GM18868 (cell line): ENCODE measurements around the gene SRSF4.
"Not testable (repeated sequence)": the region's sequence is repeated elsewhere in the genome, so short reads cannot be mapped to it uniquely, and the experiment has no call there.

ENCODE experiments used
- ATAC-seq: cut with Tn5 transposase; IDR thresholded peaks from one replicate; pipeline ENCODE4 v1.9.1; 2021; ENCODE audit warnings: mild to moderate bottlenecking, moderate library complexity; ENCODE audit not compliant: unreplicated experiment

Gene SRSF4

DNA sequence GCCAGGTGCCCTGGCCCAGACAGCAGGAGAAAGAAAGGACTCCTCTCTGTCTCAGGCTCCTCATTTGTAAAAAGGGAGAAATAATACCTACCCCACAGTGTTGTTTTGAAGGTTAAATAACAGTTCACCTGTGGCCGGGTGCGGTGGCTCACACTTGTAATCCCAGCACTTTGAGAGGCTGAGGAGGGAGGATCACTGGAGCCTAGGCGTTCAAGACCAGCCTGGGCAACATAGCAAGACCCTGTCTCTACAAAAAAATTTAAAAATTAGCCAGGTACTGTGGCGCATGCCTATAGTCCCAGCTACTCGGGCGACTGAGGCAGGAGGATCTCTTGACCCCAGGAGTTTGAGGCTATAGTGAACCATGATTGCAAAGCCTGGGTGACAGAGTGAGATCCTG is 55.5 kb downstream of the SRSF4 start:
- no peak for ATAC-seq

GRCh38 chr1:29125788-29126187 is 55.9 kb downstream of the SRSF4 start:
- no peak for ATAC-seq

DNA sequence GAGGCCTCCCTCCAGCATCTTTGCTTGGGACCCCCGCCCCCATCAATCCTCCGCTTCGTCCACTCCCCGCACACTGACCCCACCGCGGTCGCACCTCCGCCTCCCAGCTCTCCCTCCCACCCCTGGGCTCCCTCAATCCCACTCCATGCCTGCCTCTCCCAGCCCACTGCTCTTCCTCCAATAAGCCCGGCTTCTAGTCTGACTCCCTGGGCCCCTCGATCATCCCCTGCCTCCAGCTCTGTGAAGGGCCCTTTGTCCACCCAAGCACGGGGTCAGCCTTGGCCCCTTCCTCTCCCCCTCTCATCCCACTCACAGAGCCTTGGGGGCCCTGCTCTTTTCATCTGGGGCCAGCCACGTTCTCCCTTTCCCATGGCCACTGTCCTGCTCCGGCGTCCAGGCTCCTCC is 56.5 kb downstream of the SRSF4 start:
- ATAC-seq: no peak

DNA sequence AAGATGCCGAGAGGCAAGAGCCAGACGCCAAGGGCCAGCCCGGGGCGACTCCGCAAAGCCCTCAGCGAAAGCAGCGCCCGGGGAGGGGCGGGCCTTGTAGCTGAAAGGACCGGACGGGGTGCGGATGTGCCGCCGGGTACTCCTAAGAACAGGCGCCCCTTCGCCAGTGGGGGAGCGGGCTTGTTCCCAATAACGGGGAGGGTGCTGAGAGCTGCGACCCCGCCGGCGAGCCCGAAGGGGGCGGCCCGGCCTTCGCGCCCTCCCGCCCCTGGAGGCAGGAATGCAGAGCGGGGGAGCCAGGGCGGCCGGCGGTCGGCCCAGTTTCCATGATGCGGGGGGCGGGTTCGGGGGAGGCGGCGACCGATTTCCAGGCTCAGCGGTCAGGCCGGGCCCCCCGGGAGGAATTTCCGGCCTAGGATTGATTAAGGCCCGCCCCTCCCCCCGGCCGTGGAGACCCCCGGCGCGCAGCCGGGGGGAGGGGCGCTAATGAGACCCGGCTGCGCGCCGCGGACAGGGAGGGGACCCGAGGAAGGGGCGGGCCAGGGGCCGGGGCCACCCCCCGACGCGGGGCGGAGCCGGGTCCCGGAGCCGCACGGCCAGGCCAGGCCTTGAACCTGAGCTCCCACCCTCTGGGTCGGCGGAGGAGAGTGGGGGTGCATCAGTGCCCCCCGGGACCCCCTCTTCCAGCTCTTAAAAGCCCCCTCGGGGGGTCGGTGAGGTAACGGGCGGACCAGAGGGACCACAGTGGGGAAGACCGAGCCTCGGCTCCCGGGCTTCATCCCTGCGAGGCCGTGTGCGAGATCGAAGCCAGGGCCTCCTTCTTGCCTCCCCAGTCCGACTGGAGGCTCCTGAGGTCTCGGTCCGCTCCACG is 57.1 kb downstream of the SRSF4 start:
- no peak for ATAC-seq

DNA sequence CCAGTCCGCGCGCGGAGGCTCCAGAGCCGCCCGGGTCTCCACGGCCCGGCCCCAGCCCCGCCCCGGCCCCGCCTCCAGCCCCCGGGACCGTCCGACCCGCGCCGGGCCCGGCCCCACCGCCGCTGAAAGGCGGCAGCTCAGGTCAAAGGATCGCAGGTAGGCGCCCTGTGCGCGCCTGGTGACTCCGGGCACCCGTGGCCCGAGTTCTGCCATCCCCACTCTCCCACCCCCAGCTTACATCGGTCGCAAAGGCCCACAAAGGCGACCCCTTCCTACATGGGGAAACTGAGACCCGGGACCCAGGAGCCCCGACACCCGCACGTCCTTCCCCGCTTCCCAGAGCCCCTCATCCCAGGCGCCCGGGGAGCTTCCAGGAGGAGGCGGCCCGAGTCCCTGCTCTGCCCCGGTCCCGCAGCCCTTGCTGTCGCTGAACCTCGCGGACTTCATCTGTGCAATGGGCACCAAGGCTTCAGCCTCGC is 57.8 kb downstream of the SRSF4 start, which contains the start of gene TMEM200B:
Gene TMEM200B (minus strand): TSS at position 17 of the 479 bp plus-strand sequence. CDS start 2,075 bp downstream, outside the sequence.
- ATAC-seq: no peak

GRCh38 chr1:29123053-29123886 is 58.4 kb downstream of the SRSF4 start:
- no peak for ATAC-seq

DNA sequence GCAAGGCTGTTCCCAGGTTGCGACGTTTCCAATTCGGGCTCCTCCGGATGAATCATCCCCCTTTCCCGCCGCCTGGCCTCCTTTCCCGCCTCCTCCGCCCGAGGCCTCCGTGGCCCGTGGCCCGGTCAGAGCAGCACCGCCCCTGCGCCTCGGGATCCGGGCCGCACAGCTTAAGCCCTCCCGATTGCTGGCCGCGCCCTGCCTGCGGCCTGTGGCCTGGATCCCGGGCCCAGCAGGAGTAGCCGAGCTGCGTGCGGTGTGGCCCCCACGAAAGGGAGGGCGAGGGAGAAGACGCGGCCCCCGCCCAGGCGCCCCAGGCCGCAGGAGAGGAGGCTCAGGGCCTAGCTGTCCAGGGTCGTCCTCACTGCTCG is 59.0 kb downstream of the SRSF4 start:
- ATAC-seq: no peak

DNA sequence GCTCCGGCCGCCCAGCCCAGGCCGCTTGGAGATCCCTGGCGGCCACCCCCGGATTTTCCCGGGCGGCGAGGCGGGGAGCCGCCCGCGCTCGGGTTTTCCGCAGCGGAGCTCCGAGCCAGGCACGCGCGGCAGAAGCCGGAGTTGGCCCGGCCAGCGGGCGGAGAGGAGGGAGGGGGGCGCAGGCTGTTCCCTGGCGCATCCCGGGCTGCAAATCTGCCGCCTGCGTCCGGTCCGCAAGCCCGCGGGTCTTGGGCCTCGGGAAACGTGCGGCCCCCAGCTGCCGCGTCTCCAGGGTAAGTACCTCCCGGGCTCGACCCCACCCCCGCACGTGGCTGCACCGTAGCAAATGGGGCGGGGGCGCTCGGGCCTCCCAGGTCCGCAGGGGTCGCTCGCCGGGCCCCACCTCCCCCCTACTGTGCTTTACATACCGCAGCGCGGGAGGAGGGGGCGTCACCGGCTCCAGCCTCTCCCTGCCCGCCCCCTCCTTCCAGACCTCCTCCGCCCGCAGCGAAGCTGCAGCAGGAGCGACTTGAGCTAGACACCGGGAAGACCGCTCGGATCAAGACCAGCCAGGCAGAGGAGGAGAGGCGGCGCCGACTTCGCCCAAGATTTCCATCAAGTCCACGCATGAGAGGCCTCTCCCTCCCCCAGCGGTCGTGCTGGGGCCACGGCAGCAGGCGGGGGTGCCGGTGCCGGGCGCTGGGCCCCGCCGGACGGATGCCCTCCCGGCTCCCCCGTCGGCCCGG is 59.6 kb downstream of the SRSF4 start:
- ATAC-seq: no peak

GRCh38 chr1:29121516-29121935 is 60.2 kb downstream of the SRSF4 start:
- no peak for ATAC-seq

DNA sequence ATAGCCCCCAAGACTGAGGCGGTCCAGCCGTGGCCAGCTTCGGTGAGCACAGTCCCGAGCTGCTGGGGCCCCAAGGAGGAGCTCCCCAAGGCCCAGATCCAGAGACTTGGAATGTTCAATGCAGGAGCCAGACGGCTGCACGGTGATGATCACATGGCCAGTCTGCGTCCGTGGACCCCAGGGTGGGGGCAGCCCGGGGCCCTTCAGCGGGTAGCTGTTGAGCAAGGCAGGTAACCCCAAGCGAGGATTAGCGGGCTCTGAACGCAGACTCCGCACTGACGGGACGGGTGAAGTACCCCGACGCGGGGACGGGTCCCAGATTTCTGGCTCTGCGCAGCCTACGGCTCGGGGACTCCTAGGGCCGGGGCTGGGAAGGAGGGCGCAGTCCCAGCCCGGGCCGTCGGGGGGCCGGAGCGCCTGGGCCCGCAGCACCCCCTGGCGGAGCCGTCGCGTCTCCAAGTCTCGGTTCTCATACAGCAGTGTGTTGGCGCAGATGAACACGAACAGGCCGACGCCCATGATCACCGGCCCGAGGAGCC is 60.7 kb downstream of the SRSF4 start:
- ATAC-seq: no peak

- no peak for ATAC-seq
Observed at GRCh38 chr1:29120367-29120766, 61.3 kb downstream of the SRSF4 start.

DNA sequence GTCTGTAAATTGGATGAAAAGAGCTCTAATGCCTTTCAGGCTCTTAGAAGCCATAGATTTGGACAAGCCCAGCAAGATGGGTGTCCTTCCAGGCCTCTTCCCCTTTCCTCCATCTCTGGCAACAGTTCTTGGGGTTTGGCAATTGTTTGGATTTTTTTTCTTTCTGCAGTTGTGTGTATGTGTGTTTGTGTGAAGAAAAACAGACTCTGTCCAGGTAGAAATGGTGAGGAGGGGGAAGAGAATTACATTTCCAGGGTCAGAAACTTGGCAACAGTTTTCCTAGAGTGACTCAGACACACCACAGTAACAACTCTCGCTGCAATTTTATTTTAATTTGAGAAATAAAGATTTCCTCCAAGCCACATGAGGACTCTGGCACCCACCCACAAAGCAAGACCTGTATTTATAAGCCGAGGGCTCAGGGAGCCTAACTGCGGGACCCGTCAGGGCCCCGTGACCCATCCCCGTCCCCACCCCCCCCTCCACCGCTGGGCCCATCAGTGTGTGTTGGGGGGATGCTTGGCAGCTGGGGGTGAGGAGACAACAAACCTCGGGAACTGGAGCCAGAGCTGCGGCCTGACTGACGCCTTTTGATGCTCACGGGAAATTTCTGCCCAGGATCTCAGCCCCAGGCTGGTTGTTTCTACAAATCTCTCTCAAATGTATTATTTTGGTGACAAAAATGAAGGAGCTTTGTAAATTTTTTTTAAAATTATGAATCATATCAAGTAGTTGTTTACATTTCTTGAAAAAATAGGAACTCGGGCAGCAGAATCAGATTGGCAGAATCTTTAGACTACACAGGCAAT is 62.4 kb downstream of the SRSF4 start:
- ATAC-seq: no peak

GRCh38 chr1:29117381-29117780 is 64.3 kb downstream of the SRSF4 start:
- ATAC-seq: no peak

DNA sequence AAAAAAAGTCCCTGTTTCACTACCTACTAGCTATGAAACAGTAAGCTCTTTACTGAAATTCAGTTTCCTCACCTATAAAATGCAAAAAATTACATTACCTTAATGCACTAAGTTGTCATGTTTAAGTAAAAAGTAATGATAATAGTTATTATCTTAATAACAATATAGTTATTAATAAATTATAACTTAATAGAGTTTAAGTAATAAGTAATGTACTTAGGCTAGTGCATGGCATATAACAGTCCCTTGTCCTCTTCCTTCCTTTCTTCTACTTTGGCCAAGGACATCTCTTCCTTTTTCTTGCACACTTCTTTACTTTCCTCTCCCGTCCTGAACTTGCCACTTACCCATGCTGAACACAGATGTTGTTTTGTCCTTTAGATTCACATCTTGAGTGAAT is 67.0 kb downstream of the SRSF4 start:
- no peak for ATAC-seq

DNA sequence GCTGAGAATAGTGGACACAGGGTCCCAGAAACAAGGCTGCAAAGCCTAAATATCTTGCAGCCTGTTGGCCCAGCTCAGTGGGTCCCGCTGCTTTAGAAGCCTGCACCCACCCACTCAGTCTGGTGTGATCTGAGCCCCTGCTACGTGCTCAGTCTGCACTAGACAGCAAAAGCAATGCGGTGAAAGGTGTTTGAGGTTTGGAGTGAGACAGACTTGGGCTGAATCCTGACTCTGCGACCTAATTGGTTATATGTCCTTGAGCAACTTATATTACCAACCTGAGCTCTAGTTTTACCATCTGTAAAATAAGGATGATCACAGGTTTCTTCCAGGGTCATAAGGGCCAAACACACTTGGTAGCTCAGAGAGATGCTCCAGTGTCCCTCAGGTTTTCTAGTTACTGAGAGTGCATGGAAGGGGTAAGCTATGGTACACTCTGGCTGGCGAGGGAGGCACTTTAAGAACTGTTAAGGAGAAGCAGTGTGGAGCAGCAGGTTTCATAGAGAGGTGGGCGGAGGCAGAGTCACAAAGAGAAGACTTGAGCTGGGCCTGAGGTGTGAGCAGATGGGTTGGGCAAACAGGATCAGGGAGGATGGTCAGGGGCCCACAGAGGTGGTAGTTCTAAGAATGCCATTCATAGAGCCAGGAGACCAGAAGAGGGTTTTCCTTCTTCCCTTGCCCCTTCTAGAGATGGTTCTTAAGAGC is 68.1 kb downstream of the SRSF4 start:
- ATAC-seq: no peak

- no peak for ATAC-seq
Observed at GRCh38 chr1:29112705-29113412, 68.8 kb downstream of the SRSF4 start.

DNA sequence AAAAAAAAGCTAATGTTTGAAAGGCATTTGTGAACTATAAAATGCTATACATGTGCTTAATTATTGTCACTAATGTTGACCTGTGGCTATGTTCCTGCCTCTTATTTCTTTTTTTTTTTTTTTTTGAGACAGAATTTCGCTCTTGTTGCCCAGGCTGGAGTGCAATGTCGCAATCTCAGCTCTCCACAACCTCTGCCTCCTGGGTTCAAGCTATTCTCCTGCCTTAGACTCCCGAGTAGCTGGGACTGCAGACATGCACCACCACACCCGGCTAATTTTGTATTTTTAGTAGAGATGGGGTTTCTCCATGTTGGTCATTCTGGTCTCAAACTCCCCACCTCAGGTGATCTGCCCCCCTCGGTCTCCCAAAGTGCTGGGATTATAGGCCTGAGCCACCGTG is 73.7 kb downstream of the SRSF4 start:
- not testable (repeated sequence) for ATAC-seq

GRCh38 chr1:29105822-29106221 is 75.9 kb downstream of the SRSF4 start:
- no peak for ATAC-seq

DNA sequence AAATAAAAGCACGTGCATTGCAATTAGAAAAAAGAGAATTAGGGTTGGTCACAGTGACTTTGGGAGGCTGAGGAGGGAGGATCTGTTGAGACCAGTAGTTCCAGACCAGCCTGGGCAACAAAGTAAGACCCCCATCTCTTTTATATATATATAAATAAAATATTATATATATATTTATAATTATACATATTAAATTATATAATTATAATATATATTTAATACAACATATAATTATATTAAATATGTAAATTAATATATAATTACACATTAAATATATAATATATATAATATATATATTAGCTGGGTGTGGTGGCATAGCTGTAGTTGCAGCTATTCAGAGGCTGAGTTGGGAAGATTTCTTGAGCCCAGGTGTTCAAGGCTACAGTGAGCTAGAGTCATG is 81.2 kb downstream of the SRSF4 start:
- no peak for ATAC-seq
